Fibroblast of villous mesenchyme (primary cell): ENCODE results near the gene MAP2K3. TPM values are rescaled to one million over a fixed set of nuclear protein-coding genes. Genes with fewer than 3 reads are reported as not detected.

Source experiments
- DNase-seq: peaks from one replicate; pipeline ENCODE4 v3.0.0-alpha.2; 2010; ENCODE audit warnings: low read depth
- H3K4me3 ChIP-seq: 2 replicates; pipeline ENCODE4 v1.5.1; 2011; ENCODE audit warnings: low read depth, mild to moderate bottlenecking, low read length
- CTCF ChIP-seq: IDR thresholded peaks from 2 replicates; pipeline ENCODE4 v1.5.1; 2012; ENCODE audit warnings: low read depth, mild to moderate bottlenecking, low read length; ENCODE audit not compliant: insufficient read depth
- total RNA-seq: library from RNA; depleted of rRNA; stranded (reverse); fragments of >200 nt; gene quantifications from 2 replicates; pipeline ENCODE4 v1.2.3, GENCODE V29; 2012

Gene MAP2K3
- 19.3 and 30.7 TPM in 2 replicates for total RNA-seq

- no peak for TF ChIP-seq CTCF
- peak within 1 kb of the TSS; percentile 89 for H3K4me3 ChIP-seq
- peak; percentile 99 for DNase-seq
These were observed at the start of gene MAP2K3 for GRCh38 chr17:21284319-21285163. Gene MAP2K3 (plus strand): TSS chr17:21284711. CDS start chr17:21284921, 210 bp downstream.

DNA sequence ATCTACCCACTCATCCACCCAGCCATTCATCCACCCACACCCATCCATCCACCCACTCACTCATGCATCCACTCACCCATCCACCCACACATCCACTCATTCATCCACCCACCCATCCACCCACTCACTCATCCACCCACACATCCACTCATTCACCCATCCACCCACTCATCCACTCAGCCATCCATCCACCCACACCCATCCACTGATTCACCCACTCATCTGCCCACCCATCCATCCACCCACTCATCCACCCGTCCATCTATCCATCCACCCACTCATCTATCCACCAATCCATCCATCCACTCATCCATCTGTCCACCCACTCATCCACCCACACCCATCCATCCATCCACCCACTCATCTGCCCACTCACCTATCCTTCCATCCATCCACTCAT lies 48.6 kb upstream of the MAP2K3 start:
- no peak for DNase-seq
- TF ChIP-seq CTCF, result no peak

GRCh38 chr17:21239680-21240368 lies 44.7 kb upstream of the MAP2K3 start:
- DNase-seq, result peak; percentile 41
- peak; percentile 59 for TF ChIP-seq CTCF
- no peak overlapping the region for H3K4me3 ChIP-seq

More for the DNA sequence above, 48.6 kb upstream of the MAP2K3 start:
- no peak overlapping the region for H3K4me3 ChIP-seq

DNA sequence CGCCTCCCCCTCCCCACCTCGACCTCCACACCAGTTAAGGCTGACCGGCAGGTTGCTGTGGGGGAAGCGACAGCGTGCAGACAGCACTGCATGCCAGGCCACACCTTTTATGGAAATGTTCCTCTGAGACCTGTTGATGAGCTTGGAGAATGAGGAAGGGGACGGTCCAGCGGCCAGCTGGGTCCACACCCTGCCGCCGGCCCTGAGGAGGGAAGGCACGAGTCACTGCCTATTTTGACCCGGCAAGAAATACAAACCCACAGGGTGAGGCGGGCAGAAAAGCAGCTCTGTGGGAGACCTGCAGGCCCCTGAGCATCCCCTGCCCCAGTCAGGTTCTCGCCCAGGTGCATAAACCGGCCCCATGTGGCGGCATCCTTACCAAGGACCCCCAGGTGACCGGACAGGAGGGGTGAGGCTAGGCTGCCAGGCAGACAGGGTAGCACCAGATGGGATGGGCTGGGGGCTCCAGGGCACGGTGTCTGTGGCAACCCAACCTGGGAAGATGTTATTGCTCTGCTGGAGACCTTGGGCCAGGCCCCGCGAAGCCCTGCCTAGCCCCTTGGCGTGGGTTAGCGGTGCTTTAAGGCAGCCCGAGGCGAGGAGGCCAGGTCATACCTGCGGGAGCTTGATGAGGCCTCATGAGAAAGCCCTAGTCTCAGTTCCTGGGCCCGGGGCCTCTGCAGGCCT lies 44.0 kb upstream of the MAP2K3 start:
- TF ChIP-seq CTCF, result no peak
- DNase-seq, result no peak
- no peak overlapping the region for H3K4me3 ChIP-seq

DNA sequence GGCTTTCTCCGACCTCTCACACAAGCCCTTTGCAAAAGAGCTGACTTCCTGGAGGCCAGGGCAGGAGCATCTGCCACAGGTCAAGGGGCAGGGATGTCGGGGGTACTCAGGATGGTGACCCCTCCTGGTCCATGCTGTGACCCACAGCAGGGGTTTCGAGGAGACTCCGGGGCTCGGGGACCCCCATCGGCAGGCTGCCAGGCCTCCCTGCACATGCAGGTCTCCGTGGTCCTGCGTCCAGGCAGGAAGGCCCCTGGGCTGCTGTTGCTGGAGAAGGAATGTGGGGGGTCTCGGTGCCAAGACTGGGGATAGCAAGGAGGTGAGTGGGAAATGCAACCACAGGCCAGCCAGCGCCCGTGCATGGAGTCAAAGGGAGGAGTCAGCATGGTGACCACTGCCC lies 42.9 kb upstream of the MAP2K3 start:
- no peak for DNase-seq
- no peak for TF ChIP-seq CTCF
- no peak overlapping the region for H3K4me3 ChIP-seq

DNA sequence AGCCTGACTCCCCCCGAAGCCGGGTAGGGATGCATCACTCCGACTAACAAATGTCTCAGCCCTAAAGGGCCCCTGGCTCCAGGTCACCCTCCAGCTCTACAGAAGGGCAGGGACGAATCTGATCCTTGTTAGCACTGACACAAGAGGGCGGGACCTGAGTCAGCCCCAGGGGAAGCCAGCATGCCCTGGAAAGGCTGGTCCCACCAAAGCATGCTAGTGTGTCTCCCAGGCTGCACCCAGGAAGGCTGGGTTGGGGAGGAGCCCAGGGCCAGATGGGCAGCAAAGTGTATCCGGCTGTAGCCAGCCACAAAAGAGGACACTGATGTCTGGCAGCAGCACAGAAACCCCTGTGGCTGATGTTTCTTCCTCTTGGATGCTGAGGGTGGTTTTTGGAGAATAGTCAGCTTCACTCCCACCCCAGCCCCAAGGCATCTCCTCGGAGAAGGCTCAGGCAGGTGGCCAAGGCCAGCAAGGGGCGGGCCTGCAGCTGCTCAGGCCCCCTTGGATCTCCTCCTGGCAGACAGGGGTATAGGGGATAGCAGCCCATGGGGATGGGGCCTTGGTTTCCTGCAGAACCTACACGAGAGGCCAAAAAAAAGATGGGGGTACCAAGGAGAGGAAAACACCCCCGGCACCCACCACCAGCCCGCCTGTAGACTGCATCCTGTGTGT lies 42.3 kb upstream of the MAP2K3 start:
- DNase-seq, result no peak
- no peak overlapping the region for H3K4me3 ChIP-seq
- no peak for TF ChIP-seq CTCF
